CD8-positive, alpha-beta memory T cell (primary cell): ENCODE data around the gene ZNF536. TPM values are rescaled to one million over a fixed set of nuclear protein-coding genes. Genes with fewer than 3 reads are reported as not detected.

Experiments used
- CTCF ChIA-PET: fragments of 350-600 bp; sonication (Branson Sonifier 250); formaldehyde crosslinking; loops from one replicate; lab custom pipeline; 2021; ENCODE audit warnings: antibody characterized with exemption; lab: Charles Lee
- POLR2A ChIA-PET: fragments of 350-600 bp; sonication (Branson Sonifier 250); formaldehyde crosslinking; loops from one replicate; lab custom pipeline; 2021; ENCODE audit warnings: antibody characterized with exemption; lab: Charles Lee
- DNase-seq, 5 donors: peaks; one replicate each; pipeline versions ENCODE4 v3.0.0 to v3.0.0-alpha.2; 2020 to 2022; ENCODE audit warnings: mixed read lengths in 1 of 5
- H3K27ac ChIP-seq: one replicate; pipeline ENCODE4 v1.7.0; 2013; ENCODE audit warnings: low read depth, mild to moderate bottlenecking, low read length, moderate library complexity
- H3K27me3 ChIP-seq: 2 replicates; pipeline ENCODE4 v1.7.0; 2013; ENCODE audit warnings: low read length, mild to moderate bottlenecking; ENCODE audit not compliant: insufficient read depth, poor library complexity, severe bottlenecking
- H3K36me3 ChIP-seq: 2 replicates; pipeline ENCODE4 v1.7.0; 2013; ENCODE audit warnings: mild to moderate bottlenecking, low read length, moderate library complexity; ENCODE audit not compliant: insufficient read depth
- H3K4me1 ChIP-seq: 2 replicates; pipeline ENCODE4 v1.7.0; 2013; ENCODE audit warnings: mild to moderate bottlenecking, low read length, moderate library complexity; ENCODE audit not compliant: insufficient read depth
- H3K4me3 ChIP-seq: 2 replicates; pipeline ENCODE4 v1.7.0; 2013; ENCODE audit warnings: mild to moderate bottlenecking, low read length
- H3K9me3 ChIP-seq: 2 replicates; pipeline ENCODE4 v1.7.0; 2013; ENCODE audit warnings: mild to moderate bottlenecking, low read length
- H3K27ac Mint-ChIP-seq, 8 donors: one replicate each; pipeline ENCODE4 v1.8.0; 2020 to 2021; ENCODE audit warnings: mixed read lengths in 8 of 8, mild to moderate bottlenecking in 6 of 8, inconsistent platforms in 3 of 8, moderate library complexity in 3 of 8
- H3K27me3 Mint-ChIP-seq, 2 donors: one replicate each; pipeline ENCODE4 v1.8.0; 2020 to 2021; ENCODE audit warnings: mixed read lengths in 2 of 2, mild to moderate bottlenecking in 1 of 2, moderate library complexity in 1 of 2
- H3K36me3 Mint-ChIP-seq, 3 donors: one replicate each; pipeline ENCODE4 v1.8.0; 2020 to 2021; ENCODE audit warnings: mixed read lengths in 3 of 3, inconsistent platforms in 1 of 3, mild to moderate bottlenecking in 1 of 3
- H3K4me1 Mint-ChIP-seq, 3 donors: one replicate each; pipeline ENCODE4 v1.8.0; 2020 to 2021; ENCODE audit warnings: mixed read lengths in 3 of 3, inconsistent platforms in 1 of 3, mild to moderate bottlenecking in 1 of 3
- H3K4me3 Mint-ChIP-seq, 7 donors: one replicate each; pipeline ENCODE4 v1.8.0; 2020 to 2021; ENCODE audit warnings: mixed read lengths in 7 of 7, mild to moderate bottlenecking in 6 of 7, moderate library complexity in 4 of 7, inconsistent platforms in 2 of 7
- H3K9me3 Mint-ChIP-seq, 5 donors: one replicate each; pipeline ENCODE4 v1.8.0; 2020 to 2022; ENCODE audit warnings: mixed read lengths in 5 of 5, mild to moderate bottlenecking in 3 of 5, moderate library complexity in 2 of 5, inconsistent platforms in 1 of 5
- polyA plus RNA-seq: library from polyadenylated mRNA; unstranded; fragments of 300-500 nt; fragmentation: Illumina TruSeq; gene quantifications from one replicate; pipeline ENCODE4 v1.2.3, GENCODE V29; 2021
- total RNA-seq, 2 experiments: library from RNA; stranded (reverse); gene quantifications; one replicate each; pipeline ENCODE4 v1.2.3, GENCODE V29; 2021

ZNF536 gene
- total and polyA plus RNA-seq, 3 experiments from 2014 or later = not detected

DNA sequence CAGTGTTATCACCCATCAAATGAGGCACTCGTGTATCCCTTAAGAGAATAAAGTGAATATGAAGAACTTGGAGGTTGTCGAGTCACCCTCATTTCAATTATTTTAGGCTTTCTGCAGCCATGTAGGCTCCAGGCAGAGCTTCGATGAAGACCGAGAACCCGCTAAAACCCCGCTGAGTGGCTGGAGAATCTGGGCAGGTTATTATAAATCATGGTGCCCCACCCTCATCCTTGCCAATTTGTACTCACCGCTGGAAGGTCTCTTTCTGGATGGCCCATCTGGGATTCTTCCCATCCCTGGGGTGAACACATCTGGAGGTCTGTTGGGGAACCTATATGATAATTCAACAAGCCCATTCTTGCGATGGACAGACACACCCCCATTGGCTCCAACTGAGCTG, 190.8 kb downstream of the ZNF536 start:
- H3K9me3 Mint-ChIP-seq = peaks cover 0 to 8% (median 0%) of the 10 kb centered on the region in 5 donors

DNA sequence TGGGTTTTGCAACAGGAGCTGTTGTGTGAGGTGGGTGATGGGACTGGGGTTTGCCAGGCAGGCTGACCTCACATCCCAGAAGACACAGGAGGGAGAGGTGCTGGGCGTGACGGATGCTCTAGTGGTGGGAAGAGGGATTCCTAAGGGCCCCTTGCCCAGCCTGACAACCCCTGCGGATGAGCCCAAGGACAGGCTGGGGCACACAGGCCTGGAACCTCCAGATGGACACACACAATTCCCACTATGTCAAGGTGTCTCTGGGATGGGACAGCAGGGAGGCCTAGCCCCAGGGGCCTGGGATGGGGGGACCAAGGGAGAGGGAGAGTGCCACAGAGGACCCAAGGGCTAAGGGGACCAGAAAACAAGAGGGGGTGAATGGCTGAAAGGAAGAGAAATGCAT, 191.5 kb downstream of the ZNF536 start:
- CTCF ChIA-PET = no interaction called here

More for the DNA sequence above, 190.8 kb downstream of the ZNF536 start:
- Histone ChIP-seq H3K27me3 (no peaks in the 10 kb centered on the region), H3K4me3 (no peak overlapping the region), H3K9me3 (no peaks in the 10 kb centered on the region), H3K36me3 (no peaks in the 10 kb centered on the region), H3K27ac (no peak overlapping the region), H3K4me1 (no peaks in the 10 kb centered on the region)
- Mint-ChIP-seq H3K36me3 (no peaks in the 10 kb centered on the region), H3K27ac (no peak overlapping the region), H3K4me1 (no peaks in the 10 kb centered on the region), H3K4me3 (no peak overlapping the region), H3K27me3 (peaks cover 0 to 9% of the 10 kb centered on the region in 2 donors)
- CTCF ChIA-PET = no interaction called here
- POLR2A ChIA-PET = no interaction called here
- DNase-seq = no peak

DNA sequence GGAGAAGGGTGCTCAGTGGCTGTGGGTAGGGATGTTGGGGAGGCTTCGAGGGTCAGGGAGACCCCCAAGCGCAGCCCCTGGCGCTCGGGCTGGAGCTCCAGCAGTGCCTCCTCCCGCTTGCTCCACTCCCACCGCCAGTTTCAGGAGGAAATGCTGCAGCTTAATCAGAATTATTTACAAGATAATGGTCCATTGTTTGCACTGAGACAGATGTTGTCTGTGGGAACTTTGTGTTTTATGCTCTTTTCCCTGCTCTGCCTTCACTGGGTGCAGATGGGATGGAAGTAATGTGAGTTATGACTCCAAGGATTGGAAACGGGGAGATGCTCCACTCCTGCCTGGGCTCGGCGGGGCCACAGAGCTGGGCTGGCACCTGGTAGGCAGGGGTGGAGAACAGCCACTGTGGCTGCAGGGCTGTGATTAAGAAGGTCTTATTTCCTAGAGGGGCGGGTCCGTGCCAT, 192.4 kb downstream of the ZNF536 start:
- no peaks in the 10 kb centered on the region for H3K36me3 ChIP-seq
- H3K4me1 Mint-ChIP-seq = no peaks in the 10 kb centered on the region
- H3K27ac Mint-ChIP-seq = no peak overlapping the region
- no peaks in the 10 kb centered on the region for H3K27me3 ChIP-seq
- ChIA-PET POLR2A (no interaction called here), CTCF (no interaction called here)
- H3K27me3 Mint-ChIP-seq = peaks cover 2 to 4% of the 10 kb centered on the region in 2 donors
- peaks cover 0 to 8% (median 0%) of the 10 kb centered on the region in 5 donors for H3K9me3 Mint-ChIP-seq
- no peaks in the 10 kb centered on the region for H3K36me3 Mint-ChIP-seq
- no peaks in the 10 kb centered on the region for H3K9me3 ChIP-seq
- H3K4me3 Mint-ChIP-seq = no peak overlapping the region
- H3K4me1 ChIP-seq = no peaks in the 10 kb centered on the region
- no peak overlapping the region for H3K4me3 ChIP-seq
- H3K27ac ChIP-seq = no peak overlapping the region
- no peak for DNase-seq

More for the DNA sequence above, 191.5 kb downstream of the ZNF536 start:
- no peak overlapping the region for H3K27ac ChIP-seq
- DNase-seq = no peak
- H3K27me3 Mint-ChIP-seq = peaks cover 2 to 6% of the 10 kb centered on the region in 2 donors
- POLR2A ChIA-PET = no interaction called here
- no peaks in the 10 kb centered on the region for H3K9me3 ChIP-seq
- no peaks in the 10 kb centered on the region for H3K4me1 Mint-ChIP-seq
- no peaks in the 10 kb centered on the region for H3K4me1 ChIP-seq
- H3K36me3 ChIP-seq = no peaks in the 10 kb centered on the region
- no peak overlapping the region for H3K27ac Mint-ChIP-seq
- no peaks in the 10 kb centered on the region for H3K27me3 ChIP-seq
- peaks cover 0 to 8% (median 0%) of the 10 kb centered on the region in 5 donors for H3K9me3 Mint-ChIP-seq
- no peak overlapping the region for H3K4me3 ChIP-seq
- no peak overlapping the region for H3K4me3 Mint-ChIP-seq
- H3K36me3 Mint-ChIP-seq = no peaks in the 10 kb centered on the region

DNA sequence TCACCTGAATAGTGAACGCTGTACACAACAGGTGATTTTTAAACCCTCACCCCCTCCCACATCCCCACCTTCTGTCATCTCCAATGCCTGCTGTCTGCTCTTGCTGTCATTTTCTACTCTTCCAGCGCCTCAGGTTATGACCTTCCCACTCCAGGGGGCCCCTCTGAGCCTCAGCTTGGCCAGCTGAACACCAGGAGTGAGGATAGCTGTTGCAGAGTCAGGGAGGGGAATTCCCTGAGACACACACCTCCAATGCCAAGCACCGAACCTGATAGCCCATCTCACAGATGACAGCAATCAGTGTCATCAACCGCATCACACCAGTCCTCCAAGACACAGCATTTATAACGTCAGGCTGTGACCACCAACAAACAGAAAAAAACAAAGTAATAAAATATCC, 193.5 kb downstream of the ZNF536 start:
- Histone ChIP-seq H3K27ac (no peak overlapping the region), H3K9me3 (no peaks in the 10 kb centered on the region), H3K36me3 (no peaks in the 10 kb centered on the region), H3K4me3 (no peak overlapping the region), H3K27me3 (no peaks in the 10 kb centered on the region), H3K4me1 (no peaks in the 10 kb centered on the region)
- no peak for DNase-seq
- Mint-ChIP-seq H3K27ac (no peak overlapping the region), H3K27me3 (peaks cover 0 to 2% of the 10 kb centered on the region in 2 donors), H3K36me3 (no peaks in the 10 kb centered on the region), H3K4me3 (no peak overlapping the region), H3K4me1 (no peaks in the 10 kb centered on the region), H3K9me3 (peaks cover 0 to 8% (median 0%) of the 10 kb centered on the region in 5 donors)
- ChIA-PET CTCF (no interaction called here), POLR2A (no interaction called here)

DNA sequence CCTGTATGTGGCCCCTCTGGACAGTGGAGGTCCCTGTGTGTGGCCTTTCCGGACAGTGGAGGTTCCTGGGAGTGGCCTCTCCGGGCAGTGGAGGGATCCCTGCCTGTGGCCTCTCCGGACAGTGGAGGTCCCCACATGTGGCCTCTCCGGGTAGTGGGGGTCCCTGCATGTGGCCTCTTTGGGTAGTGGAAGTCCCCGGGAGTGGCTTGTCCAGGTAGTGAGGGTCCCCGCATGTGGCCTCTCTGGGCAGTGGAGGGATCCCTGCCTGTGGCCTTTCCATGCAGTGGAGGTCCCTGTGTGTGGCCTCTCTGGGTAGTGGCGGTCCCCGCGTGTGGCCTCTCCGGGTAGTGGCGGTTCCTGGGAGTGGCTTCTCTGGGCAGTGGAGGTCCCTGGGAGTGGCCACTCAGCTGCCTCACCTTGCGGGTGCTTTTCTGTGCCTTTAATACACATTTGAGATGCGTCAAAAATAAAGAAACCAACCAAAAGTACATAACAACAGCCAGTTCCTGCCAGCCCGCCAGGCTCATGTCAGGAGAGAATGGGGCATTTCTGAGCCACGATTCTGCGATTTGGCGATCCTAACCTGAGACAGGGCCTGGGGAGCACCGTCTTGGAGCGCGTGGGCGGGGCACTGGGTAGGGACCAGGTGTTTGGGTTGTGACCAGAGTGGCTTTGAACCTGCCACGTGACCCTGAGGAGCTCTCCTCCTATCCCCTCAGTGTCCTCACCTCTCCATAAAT, 194.7 kb downstream of the ZNF536 start:
- Histone ChIP-seq H3K9me3 (no peaks in the 10 kb centered on the region), H3K4me3 (no peak overlapping the region), H3K4me1 (no peaks in the 10 kb centered on the region), H3K27ac (no peak overlapping the region), H3K36me3 (no peaks in the 10 kb centered on the region), H3K27me3 (no peaks in the 10 kb centered on the region)
- peaks cover 0 to 8% (median 0%) of the 10 kb centered on the region in 5 donors for H3K9me3 Mint-ChIP-seq
- no peaks in the 10 kb centered on the region for H3K4me1 Mint-ChIP-seq
- peaks cover 0 to 6% of the 10 kb centered on the region in 2 donors for H3K27me3 Mint-ChIP-seq
- H3K36me3 Mint-ChIP-seq = no peaks in the 10 kb centered on the region
- H3K4me3 Mint-ChIP-seq = no peak overlapping the region
- no peak overlapping the region for H3K27ac Mint-ChIP-seq
- no peak for DNase-seq
- CTCF ChIA-PET = no interaction called here
- POLR2A ChIA-PET = no interaction called here

DNA sequence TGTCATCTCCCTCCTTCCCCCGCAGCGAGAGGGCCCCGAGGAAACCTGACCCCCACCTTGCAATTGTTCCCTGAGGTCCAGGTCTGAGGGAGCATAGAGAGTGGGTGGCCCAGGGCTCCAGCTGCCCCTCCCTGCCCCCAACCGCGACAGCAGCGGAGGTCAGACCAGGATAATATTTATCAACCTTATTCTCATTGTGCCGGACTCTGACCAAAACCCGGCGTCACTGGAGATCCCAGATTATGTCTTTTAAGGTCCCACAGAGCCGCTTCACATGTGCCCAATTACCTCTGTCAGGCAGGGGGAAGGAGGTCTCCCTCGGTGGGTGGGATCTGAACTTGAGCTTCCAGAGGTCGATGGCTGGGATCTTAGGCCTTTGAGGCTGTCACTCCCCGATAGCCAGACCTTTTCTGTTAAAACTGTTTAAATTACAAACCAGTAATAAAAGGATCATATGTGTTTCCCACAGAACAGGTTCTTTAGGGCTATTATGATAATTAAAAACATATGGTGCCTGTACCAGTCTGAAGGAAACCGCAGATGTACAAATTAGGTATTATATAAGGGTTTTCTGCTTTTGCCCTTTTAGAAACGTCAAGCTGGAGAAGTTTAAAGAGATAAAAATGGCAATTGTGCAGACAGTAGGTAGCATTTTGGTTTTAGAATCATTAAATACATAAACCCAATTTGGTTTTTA, 195.5 kb downstream of the ZNF536 start:
- no peak overlapping the region for H3K27ac ChIP-seq
- no peak for DNase-seq
- Mint-ChIP-seq H3K27ac (no peak overlapping the region), H3K27me3 (peaks cover 0 to 6% of the 10 kb centered on the region in 2 donors), H3K36me3 (no peaks in the 10 kb centered on the region), H3K4me1 (no peaks in the 10 kb centered on the region), H3K9me3 (peaks cover 0 to 8% (median 0%) of the 10 kb centered on the region in 5 donors), H3K4me3 (no peak overlapping the region)
- CTCF ChIA-PET = no interaction called here
- H3K27me3 ChIP-seq = no peaks in the 10 kb centered on the region
- H3K36me3 ChIP-seq = no peaks in the 10 kb centered on the region
- H3K4me3 ChIP-seq = no peak overlapping the region
- POLR2A ChIA-PET = no interaction called here
- H3K9me3 ChIP-seq = no peaks in the 10 kb centered on the region
- no peaks in the 10 kb centered on the region for H3K4me1 ChIP-seq

DNA sequence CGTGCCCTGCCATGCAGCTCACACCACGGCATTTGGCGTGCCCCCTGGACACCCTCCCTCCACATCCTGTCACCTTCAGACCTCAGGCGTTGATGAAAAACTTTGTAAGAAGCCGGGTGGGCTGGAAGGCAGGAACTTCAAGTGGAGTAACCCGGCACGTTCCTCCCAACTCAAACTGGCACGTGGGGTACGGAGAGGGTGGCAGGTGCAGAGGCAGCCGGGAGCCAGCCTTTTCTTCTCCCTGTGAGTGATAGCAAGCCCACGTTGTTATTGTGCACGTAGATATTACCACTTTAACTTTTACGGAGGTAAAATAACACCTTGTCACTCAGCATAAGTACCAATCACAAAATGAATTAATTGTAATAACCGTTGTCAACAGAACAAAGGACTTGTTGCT, 198.0 kb downstream of the ZNF536 start:
- Histone ChIP-seq H3K9me3 (no peaks in the 10 kb centered on the region), H3K4me1 (no peaks in the 10 kb centered on the region), H3K36me3 (no peaks in the 10 kb centered on the region), H3K27ac (no peak overlapping the region), H3K27me3 (no peaks in the 10 kb centered on the region), H3K4me3 (no peak overlapping the region)
- ChIA-PET POLR2A (no interaction called here), CTCF (no interaction called here)
- H3K27me3 Mint-ChIP-seq = peaks cover 0 to 6% of the 10 kb centered on the region in 2 donors
- H3K4me1 Mint-ChIP-seq = no peaks in the 10 kb centered on the region
- peaks cover 0 to 5% (median 0%) of the 10 kb centered on the region in 5 donors for H3K9me3 Mint-ChIP-seq
- no peak overlapping the region for H3K4me3 Mint-ChIP-seq
- DNase-seq = no peak
- H3K36me3 Mint-ChIP-seq = no peaks in the 10 kb centered on the region
- no peak overlapping the region for H3K27ac Mint-ChIP-seq

DNA sequence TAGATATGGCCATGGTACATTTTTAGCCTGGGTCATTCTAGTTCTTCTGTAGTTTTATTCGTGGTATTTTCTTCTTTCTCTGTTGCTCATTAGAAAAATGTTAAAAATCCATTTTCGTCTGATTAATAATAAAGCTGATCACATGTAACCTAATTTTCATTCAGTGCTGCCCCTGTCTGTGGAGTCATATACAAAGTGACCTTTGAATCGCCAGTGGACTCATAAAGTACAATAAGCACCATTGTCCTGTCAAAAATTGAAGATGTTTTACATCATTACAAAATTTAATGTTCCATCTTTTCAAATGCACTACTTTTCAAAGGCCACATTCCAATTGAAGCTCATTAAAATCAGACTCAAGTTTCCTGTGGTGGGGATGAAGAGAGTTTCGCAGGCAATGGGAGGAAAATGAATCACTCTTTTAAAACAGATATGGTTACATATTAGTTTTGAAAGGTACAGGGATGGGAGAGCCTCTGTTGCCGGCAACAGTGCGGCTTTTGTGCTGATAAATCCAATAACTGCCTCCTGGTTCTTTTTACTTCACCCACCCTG, 205.4 kb downstream of the ZNF536 start:
- no peaks in the 10 kb centered on the region for H3K4me1 Mint-ChIP-seq
- Histone ChIP-seq H3K27ac (no peak overlapping the region), H3K9me3 (no peaks in the 10 kb centered on the region), H3K4me1 (no peaks in the 10 kb centered on the region), H3K4me3 (no peak overlapping the region), H3K36me3 (no peaks in the 10 kb centered on the region), H3K27me3 (no peaks in the 10 kb centered on the region)
- no peak overlapping the region for H3K27ac Mint-ChIP-seq
- no peaks in the 10 kb centered on the region for H3K36me3 Mint-ChIP-seq
- peaks cover 0 to 6% of the 10 kb centered on the region in 2 donors for H3K27me3 Mint-ChIP-seq
- peaks cover 0 to 3% (median 0%) of the 10 kb centered on the region in 5 donors for H3K9me3 Mint-ChIP-seq
- ChIA-PET CTCF (no interaction called here), POLR2A (no interaction called here)
- DNase-seq = no peak
- no peak overlapping the region for H3K4me3 Mint-ChIP-seq
